ENCODE results near the gene MAB21L3.

GRCh38 chr1:116179964-116180363 lies 68.8 kb downstream of the MAB21L3 start:
- TF ChIP-seq EZH2 (IDR thresholded peaks at IDR 0.05; ENCODE audit: borderline replicate concordance, low read depth, low read length, severe bottlenecking) = no peak
- no peak for TF ChIP-seq MAX (IDR thresholded peaks at IDR 0.05; ENCODE audit: insufficient read depth, insufficient read length)

Measured in endothelial cell of umbilical vein (primary cell).